ENCODE measurements around the gene ITPK1.

GRCh38 chr14:92963301-92964123 is 152.2 kb downstream of the ITPK1 start:
- TF ChIP-seq, protein P1, sequence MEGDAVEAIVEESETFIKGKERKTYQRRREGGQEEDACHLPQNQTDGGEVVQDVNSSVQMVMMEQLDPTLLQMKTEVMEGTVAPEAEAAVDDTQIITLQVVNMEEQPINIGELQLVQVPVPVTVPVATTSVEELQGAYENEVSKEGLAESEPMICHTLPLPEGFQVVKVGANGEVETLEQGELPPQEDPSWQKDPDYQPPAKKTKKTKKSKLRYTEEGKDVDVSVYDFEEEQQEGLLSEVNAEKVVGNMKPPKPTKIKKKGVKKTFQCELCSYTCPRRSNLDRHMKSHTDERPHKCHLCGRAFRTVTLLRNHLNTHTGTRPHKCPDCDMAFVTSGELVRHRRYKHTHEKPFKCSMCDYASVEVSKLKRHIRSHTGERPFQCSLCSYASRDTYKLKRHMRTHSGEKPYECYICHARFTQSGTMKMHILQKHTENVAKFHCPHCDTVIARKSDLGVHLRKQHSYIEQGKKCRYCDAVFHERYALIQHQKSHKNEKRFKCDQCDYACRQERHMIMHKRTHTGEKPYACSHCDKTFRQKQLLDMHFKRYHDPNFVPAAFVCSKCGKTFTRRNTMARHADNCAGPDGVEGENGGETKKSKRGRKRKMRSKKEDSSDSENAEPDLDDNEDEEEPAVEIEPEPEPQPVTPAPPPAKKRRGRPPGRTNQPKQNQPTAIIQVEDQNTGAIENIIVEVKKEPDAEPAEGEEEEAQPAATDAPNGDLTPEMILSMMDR (tag by site-specific recombination; IDR thresholded peaks at IDR 0.05) = no peak
- TF ChIP-seq BCL11A (tag by site-specific recombination; IDR thresholded peaks at IDR 0.05; ENCODE audit: low read depth) (no peak), MZF1 (tag by site-specific recombination; IDR thresholded peaks at IDR 0.05; ENCODE audit: borderline replicate concordance) (no peak), ZNF121 (tag by site-specific recombination; IDR thresholded peaks at IDR 0.05) (no peak), ZNF311 (tag by site-specific recombination; IDR thresholded peaks at IDR 0.05; ENCODE audit: borderline replicate concordance) (no peak), ZFP41 (tag by site-specific recombination; IDR thresholded peaks at IDR 0.05; ENCODE audit: borderline replicate concordance) (no peak), ZNF274 (IDR thresholded peaks at IDR 0.05; ENCODE audit: low read length) (no peak), ZNF274 (tag by site-specific recombination; IDR thresholded peaks at IDR 0.05; ENCODE audit: borderline replicate concordance) (no peak), OSR2 (tag by site-specific recombination; IDR thresholded peaks at IDR 0.05) (no peak), ZNF37A (tag by site-specific recombination; IDR thresholded peaks at IDR 0.05) (no peak), ZNF660 (tag by site-specific recombination; IDR thresholded peaks at IDR 0.05) (no peak), GLI4 (tag by site-specific recombination; IDR thresholded peaks at IDR 0.05) (no peak), HOXA7 (CRISPR knock-in tag; IDR thresholded peaks at IDR 0.05; ENCODE audit: borderline replicate concordance) (no peak)
